ENCODE results near the gene ST6GAL1. TPM values are rescaled to one million over a fixed set of nuclear protein-coding genes. Genes with fewer than 3 reads are reported as not detected.
A peak's percentile ranks its signal among the peaks of the same experiment; 100 is the strongest.
"Not testable (repeated sequence)": the region's sequence is repeated elsewhere in the genome, so short reads cannot be mapped to it uniquely, and the experiment has no call there.

ST6GAL1 gene
- total RNA-seq, 1 donor from 2014 or later = 156 TPM

DNA sequence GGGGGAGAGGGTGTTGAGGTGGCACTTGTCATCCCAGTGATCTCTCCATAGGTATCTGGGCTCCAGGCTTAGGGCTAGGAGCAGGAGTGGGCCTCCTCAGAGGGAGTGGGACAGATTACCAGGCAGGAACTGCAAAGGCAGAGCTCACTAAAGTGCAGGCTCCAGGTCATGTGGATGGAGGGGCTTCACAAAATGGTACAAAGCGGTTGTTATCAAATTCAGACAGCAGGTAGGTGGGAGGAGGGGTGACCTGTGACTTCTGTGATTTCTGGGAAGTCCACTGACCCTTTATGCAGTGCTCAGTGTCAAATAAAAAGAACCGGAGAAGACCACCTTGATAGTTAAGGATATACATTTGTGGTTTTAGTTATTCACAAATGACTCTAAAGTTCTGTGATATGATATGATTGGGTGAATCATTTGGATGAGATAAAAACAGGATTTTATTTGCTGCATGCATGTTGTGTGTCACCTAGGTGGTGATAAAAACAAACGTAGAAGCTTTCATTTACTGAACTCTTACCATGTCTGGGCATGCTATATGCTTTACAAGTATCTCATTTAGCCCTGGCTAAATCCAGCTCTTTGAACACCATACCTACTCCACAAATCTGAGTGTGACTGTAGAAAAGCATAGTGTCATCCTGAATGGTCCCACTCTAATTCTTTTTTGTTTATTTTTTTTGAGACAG is 20.2 kb downstream of the ST6GAL1 start:
- Mint-ChIP-seq H3K27ac (ENCODE audit: unreplicated experiment) (no peak overlapping the region), H3K36me3 (ENCODE audit: unreplicated experiment) (peaks cover 14% of the 10 kb centered on the region), H3K9me3 (ENCODE audit: unreplicated experiment) (peaks cover 5% of the 10 kb centered on the region), H3K4me1 (ENCODE audit: low read depth, unreplicated experiment) (peaks cover 20% of the 10 kb centered on the region), H3K27me3 (ENCODE audit: unreplicated experiment) (peaks cover 7% of the 10 kb centered on the region), H3K4me3 (ENCODE audit: unreplicated experiment) (no peak overlapping the region)
- TF ChIP-seq, protein P1, sequence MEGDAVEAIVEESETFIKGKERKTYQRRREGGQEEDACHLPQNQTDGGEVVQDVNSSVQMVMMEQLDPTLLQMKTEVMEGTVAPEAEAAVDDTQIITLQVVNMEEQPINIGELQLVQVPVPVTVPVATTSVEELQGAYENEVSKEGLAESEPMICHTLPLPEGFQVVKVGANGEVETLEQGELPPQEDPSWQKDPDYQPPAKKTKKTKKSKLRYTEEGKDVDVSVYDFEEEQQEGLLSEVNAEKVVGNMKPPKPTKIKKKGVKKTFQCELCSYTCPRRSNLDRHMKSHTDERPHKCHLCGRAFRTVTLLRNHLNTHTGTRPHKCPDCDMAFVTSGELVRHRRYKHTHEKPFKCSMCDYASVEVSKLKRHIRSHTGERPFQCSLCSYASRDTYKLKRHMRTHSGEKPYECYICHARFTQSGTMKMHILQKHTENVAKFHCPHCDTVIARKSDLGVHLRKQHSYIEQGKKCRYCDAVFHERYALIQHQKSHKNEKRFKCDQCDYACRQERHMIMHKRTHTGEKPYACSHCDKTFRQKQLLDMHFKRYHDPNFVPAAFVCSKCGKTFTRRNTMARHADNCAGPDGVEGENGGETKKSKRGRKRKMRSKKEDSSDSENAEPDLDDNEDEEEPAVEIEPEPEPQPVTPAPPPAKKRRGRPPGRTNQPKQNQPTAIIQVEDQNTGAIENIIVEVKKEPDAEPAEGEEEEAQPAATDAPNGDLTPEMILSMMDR (IDR thresholded peaks at IDR 0.05; ENCODE audit: partially characterized antibody, unreplicated experiment) = no peak
- DNase-seq = no peak

DNA sequence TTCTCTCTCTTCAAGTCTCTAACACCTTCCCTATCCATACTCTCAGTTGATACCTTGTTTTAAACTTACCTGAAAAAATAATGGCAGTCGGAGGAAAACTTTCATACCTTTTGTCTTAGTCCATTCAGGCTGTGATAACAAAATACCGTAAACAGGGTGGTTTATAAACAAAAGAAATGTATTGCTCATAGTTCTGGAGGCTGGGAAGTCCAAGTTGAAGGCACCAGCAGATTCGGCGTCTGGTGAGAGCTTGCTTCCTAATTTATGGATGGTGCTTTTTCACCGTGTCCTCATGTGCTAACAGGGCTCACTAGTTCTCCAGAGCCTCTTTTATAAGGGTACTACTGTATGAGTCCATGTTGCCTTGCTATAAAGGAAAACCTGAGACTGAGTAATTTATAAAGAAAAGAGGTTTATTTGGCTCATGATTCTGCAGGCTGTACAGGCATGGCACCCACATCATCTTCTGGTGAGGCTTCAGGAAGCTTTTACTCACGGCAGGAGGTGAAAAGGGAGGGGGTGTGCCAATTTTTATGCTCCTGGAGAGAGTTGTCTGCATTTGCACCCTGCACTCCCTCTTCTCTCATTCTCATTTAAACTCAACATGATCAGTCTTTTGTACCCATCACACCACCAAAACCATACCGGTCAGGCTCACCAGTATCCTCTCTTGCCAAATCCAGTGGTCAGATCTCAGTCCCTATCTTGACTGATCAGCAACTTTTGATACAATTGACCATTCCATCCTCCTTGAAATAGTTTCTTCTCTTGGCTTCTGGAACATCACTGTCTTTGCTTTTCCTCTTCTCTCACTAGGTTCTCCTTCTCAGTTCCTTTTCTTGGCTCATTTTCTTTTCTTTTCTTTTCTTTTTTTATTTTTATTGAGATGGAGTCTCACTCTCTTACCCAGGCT is 21.6 kb downstream of the ST6GAL1 start:
- H3K27ac Mint-ChIP-seq (ENCODE audit: unreplicated experiment) = no peak overlapping the region
- H3K36me3 Mint-ChIP-seq (ENCODE audit: unreplicated experiment) = peaks cover 14% of the 10 kb centered on the region
- H3K4me3 Mint-ChIP-seq (ENCODE audit: unreplicated experiment) = no peak overlapping the region
- TF ChIP-seq, protein P1 (IDR thresholded peaks at IDR 0.05; ENCODE audit: partially characterized antibody, unreplicated experiment) = no peak
- peaks cover 7% of the 10 kb centered on the region for H3K27me3 Mint-ChIP-seq (ENCODE audit: unreplicated experiment)
- peaks cover 5% of the 10 kb centered on the region for H3K9me3 Mint-ChIP-seq (ENCODE audit: unreplicated experiment)
- no peak for DNase-seq
- peaks cover 26% of the 10 kb centered on the region for H3K4me1 Mint-ChIP-seq (ENCODE audit: low read depth, unreplicated experiment)

DNA sequence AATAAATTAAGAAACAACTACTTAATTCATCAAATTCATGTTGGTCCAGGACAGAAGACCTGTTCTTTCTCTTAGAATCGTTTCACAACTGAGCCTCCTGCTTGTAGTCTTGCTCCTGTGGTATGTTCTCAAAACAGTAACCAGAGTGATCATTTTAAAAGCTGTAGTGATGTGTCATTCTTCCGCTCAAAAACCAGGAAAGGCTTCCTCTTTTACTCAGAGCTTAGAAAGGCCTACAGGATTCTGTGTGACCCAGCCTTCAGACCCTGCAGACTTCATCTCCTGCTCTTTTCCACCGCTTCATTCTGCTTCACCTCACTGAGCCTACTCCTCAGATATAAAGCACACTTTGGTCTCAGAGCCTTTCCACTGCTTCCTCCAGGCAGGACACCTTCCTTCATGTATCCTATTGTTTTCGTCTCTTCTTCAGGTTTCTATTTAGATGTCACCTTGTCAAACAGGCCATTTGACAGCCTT is 22.7 kb downstream of the ST6GAL1 start:
- TF ChIP-seq, protein P1 (IDR thresholded peaks at IDR 0.05; ENCODE audit: partially characterized antibody, unreplicated experiment) = no peak
- Mint-ChIP-seq H3K36me3 (ENCODE audit: unreplicated experiment) (peaks cover 14% of the 10 kb centered on the region), H3K27me3 (ENCODE audit: unreplicated experiment) (peaks cover 5% of the 10 kb centered on the region), H3K27ac (ENCODE audit: unreplicated experiment) (peak overlapping the region; percentile 41), H3K4me1 (ENCODE audit: low read depth, unreplicated experiment) (peaks cover 19% of the 10 kb centered on the region), H3K4me3 (ENCODE audit: unreplicated experiment) (no peak overlapping the region), H3K9me3 (ENCODE audit: unreplicated experiment) (peaks cover 5% of the 10 kb centered on the region)
- DNase-seq = no peak

DNA sequence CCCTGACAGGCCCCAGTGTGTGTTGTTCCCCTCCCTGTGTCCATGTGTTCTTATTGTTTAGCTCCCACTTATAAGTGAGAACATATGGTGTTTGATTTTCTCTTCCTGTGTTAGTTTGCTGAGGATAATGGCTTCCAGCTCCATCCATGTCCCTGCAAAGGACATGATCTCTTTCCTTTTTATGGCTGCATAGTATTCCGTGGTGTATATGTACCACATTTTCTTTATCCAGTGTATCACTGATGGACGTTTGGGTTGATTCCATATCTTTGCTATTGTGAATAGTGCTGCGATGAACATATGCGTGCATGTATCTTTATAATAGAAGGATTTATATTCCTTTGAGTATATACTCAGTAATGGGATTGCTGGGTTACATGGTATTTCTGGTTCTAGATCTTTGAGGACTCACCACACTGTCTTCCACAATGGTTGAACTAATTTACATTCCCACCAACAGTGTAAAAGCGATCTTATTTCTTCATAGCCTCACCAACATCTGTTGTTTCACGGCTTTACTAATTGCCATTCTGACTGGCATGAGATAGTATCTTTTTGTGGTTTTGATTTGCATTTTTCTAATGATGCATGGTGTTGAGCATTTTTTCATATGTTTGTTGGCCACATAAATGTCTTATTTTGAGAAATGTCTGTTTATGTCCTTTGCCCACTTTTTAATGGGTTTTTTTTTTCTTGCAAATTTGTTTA is 23.8 kb downstream of the ST6GAL1 start:
- Mint-ChIP-seq H3K27ac (ENCODE audit: unreplicated experiment) (peak overlapping the region; percentile 12), H3K4me1 (ENCODE audit: low read depth, unreplicated experiment) (peaks cover 18% of the 10 kb centered on the region), H3K36me3 (ENCODE audit: unreplicated experiment) (peaks cover 14% of the 10 kb centered on the region)
- not testable (repeated sequence) for H3K9me3 Mint-ChIP-seq (ENCODE audit: unreplicated experiment); DNase-seq; H3K4me3 Mint-ChIP-seq (ENCODE audit: unreplicated experiment); H3K27me3 Mint-ChIP-seq (ENCODE audit: unreplicated experiment)
